ENCODE data around the gene MTA3.

- no peak for TF ChIP-seq CTCF (IDR thresholded peaks at IDR 0.05; ENCODE audit: poor library complexity, severe bottlenecking)
- TF ChIP-seq EZH2 (IDR thresholded peaks at IDR 0.05; ENCODE audit: borderline replicate concordance, insufficient read depth, low read length, poor library complexity, severe bottlenecking): no peak
- TF ChIP-seq POLR2AphosphoS5 (IDR thresholded peaks at IDR 0.05): no peak
- TF ChIP-seq RAD21 (conservative IDR thresholded peaks at IDR 0.05): no peak
- TF ChIP-seq EP300 (conservative IDR thresholded peaks at IDR 0.05; ENCODE audit: poor library complexity, severe bottlenecking): no peak
- TF ChIP-seq REST (IDR thresholded peaks at IDR 0.05; ENCODE audit: borderline replicate concordance): no peak
- no peak for TF ChIP-seq SMC3 (conservative IDR thresholded peaks at IDR 0.05; ENCODE audit: poor library complexity)
- TF ChIP-seq TAF1 (IDR thresholded peaks at IDR 0.05; ENCODE audit: low read depth): no peak
Observed at GRCh38 chr2:42537493-42537892, 30.9 kb upstream of the MTA3 start.

Measured in neural cell (in vitro differentiated cells).